Calu3 (cell line): Measurements from ENCODE around the gene METTL27. TPM values are rescaled to one million over a fixed set of nuclear protein-coding genes. Genes with fewer than 3 reads are reported as not detected.

Source experiments
- BruUV-seq: library from RNA; stranded (reverse); fragments of 400-500 nt; replicated peaks from 2 replicates; lab custom pipeline; 2021; lab: Mats Ljungman, UMichigan
- CTCF ChIA-PET: fragments of 300-600 bp; sonication (Branson Sonifier 250); formaldehyde crosslinking; loops from one replicate; lab custom pipeline; 2022; ENCODE audit warnings: antibody characterized with exemption; lab: Charles Lee
- DNase-seq: peaks from one replicate; pipeline ENCODE4 v3.0.0; 2022
- H3K27ac Mint-ChIP-seq: one replicate; pipeline ENCODE4 v1.8.0; 2022; ENCODE audit warnings: mixed read lengths; ENCODE audit not compliant: unreplicated experiment
- H3K27me3 Mint-ChIP-seq: one replicate; pipeline ENCODE4 v1.8.0; 2022; ENCODE audit warnings: mixed read lengths; ENCODE audit not compliant: unreplicated experiment
- H3K36me3 Mint-ChIP-seq: one replicate; pipeline ENCODE4 v1.8.0; 2022; ENCODE audit warnings: mild to moderate bottlenecking, moderate library complexity, mixed read lengths; ENCODE audit not compliant: insufficient read depth, unreplicated experiment
- H3K4me1 Mint-ChIP-seq: one replicate; pipeline ENCODE4 v1.8.0; 2022; ENCODE audit warnings: mild to moderate bottlenecking, low read depth, mixed read lengths; ENCODE audit not compliant: unreplicated experiment
- H3K4me3 Mint-ChIP-seq: one replicate; pipeline ENCODE4 v1.8.0; 2022; ENCODE audit warnings: mild to moderate bottlenecking, low read depth, moderate library complexity, mixed read lengths; ENCODE audit not compliant: unreplicated experiment
- H3K9me3 Mint-ChIP-seq: one replicate; pipeline ENCODE4 v1.8.0; 2022; ENCODE audit warnings: low read depth, mixed read lengths; ENCODE audit not compliant: unreplicated experiment
- intact Hi-C: fragments of 100-400 bp; cut with micrococcal nuclease; formaldehyde crosslinking; loops from one replicate; pipeline ENCODE4 v1.10.0; 2022; ENCODE audit not compliant: unreplicated experiment
- total RNA-seq: library from RNA; stranded (reverse); gene quantifications from 2 replicates; pipeline ENCODE4 v1.2.3, GENCODE V29; 2022
- TF ChIP-seq, protein P1 (sequence below): fragments of 200-600 bp; IDR thresholded peaks from one replicate; pipeline ENCODE4 v1.8.0; 2022; ENCODE audit warnings: antibody characterized with exemption; ENCODE audit not compliant: unreplicated experiment

Gene METTL27
- total RNA-seq, 1 experiment from 2014 or later: 14.3 TPM

DNA sequence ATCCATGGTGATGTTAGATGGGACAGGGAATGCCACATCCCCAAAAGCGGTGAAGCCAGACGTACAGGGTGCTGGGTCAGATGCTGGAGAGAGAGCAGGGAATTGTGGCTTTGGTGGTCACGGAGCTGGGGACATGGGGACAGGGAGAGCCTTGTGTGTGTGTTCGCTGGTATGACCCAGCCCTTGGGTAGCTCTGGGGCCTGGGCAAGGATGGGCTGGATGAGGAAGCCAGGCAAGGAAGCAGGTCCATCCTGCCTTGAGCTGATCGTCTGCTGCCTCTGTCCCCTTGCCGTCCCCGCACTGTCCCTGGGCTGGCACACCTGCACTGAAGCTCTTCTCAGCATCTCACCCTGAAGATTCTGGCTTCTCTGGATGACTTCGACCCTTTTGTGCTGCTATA, 26.9 kb downstream of the METTL27 start:
- Mint-ChIP-seq H3K27ac (no peak overlapping the region), H3K36me3 (peaks cover 4% of the 10 kb centered on the region), H3K27me3 (no peaks in the 10 kb centered on the region), H3K4me1 (no peaks in the 10 kb centered on the region), H3K4me3 (no peak overlapping the region), H3K9me3 (no peaks in the 10 kb centered on the region)
- DNase-seq: no peak
- CTCF ChIA-PET: interaction anchor here (0.9 kb wide), 1 partner anchor 183 kb away, joined by 5 read pairs; no protein-coding TSS in a partner anchor
- intact Hi-C loops: no loop called here
- TF ChIP-seq, protein P1, sequence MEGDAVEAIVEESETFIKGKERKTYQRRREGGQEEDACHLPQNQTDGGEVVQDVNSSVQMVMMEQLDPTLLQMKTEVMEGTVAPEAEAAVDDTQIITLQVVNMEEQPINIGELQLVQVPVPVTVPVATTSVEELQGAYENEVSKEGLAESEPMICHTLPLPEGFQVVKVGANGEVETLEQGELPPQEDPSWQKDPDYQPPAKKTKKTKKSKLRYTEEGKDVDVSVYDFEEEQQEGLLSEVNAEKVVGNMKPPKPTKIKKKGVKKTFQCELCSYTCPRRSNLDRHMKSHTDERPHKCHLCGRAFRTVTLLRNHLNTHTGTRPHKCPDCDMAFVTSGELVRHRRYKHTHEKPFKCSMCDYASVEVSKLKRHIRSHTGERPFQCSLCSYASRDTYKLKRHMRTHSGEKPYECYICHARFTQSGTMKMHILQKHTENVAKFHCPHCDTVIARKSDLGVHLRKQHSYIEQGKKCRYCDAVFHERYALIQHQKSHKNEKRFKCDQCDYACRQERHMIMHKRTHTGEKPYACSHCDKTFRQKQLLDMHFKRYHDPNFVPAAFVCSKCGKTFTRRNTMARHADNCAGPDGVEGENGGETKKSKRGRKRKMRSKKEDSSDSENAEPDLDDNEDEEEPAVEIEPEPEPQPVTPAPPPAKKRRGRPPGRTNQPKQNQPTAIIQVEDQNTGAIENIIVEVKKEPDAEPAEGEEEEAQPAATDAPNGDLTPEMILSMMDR: no peak
- BruUV-seq: no TSS peak

DNA sequence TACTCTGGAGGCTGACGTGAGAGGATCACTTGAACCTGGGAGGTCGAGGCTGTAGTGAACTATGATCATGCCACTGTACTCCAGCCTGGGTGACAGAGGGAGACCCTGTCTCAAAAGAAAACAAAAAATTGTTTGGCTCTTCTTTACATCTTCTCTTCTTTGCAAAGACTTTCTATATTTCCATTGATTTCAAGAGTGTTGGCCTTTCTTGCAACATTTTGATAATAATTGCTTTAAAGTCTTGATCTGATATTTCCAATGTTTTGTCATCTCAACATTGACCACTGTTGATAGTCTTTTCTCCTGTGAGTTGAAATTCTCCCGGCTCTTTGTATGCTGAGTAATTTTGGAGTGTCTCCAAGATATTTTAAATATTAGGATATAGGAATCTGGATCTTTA, 29.3 kb downstream of the METTL27 start:
- H3K36me3 Mint-ChIP-seq: peaks cover 10% of the 10 kb centered on the region
- CTCF ChIA-PET: no interaction called here
- H3K27ac Mint-ChIP-seq: no peak overlapping the region
- H3K27me3 Mint-ChIP-seq: no peaks in the 10 kb centered on the region
- DNase-seq: no peak
- H3K4me3 Mint-ChIP-seq: no peak overlapping the region
- H3K9me3 Mint-ChIP-seq: no peaks in the 10 kb centered on the region
- BruUV-seq: no TSS peak
- TF ChIP-seq, protein P1: no peak
- intact Hi-C loops: no loop called here
- H3K4me1 Mint-ChIP-seq: peaks cover 7% of the 10 kb centered on the region

DNA sequence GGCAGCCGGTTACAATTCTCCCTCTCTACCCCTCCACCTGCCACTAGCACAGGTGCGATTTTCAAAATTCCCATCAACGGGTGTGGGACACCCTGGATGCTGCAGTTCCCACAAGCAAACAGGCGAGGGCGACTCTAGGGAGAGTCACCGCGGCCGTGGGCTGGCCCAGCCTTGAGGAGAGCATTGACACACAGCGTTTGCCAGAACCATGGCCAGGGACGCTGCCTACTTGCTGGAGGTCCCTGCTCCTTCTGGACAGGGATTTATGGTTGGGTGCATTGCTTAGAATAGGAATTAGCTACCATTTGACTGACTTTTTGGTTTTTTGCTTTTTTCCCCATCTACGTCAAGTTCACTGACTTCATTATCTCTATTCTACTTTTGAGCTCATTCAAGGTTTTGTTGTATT, 30.6 kb downstream of the METTL27 start:
- peaks cover 10% of the 10 kb centered on the region for H3K36me3 Mint-ChIP-seq
- H3K27me3 Mint-ChIP-seq: no peaks in the 10 kb centered on the region
- intact Hi-C loops: no loop called here
- no peak overlapping the region for H3K27ac Mint-ChIP-seq
- H3K9me3 Mint-ChIP-seq: no peaks in the 10 kb centered on the region
- CTCF ChIA-PET: interaction anchor here (1.0 kb wide), 1 partner anchor 10 kb away, joined by 5 read pairs; no protein-coding TSS in a partner anchor
- peaks cover 7% of the 10 kb centered on the region for H3K4me1 Mint-ChIP-seq
- peak; percentile 65 for DNase-seq
- BruUV-seq: no TSS peak
- no peak overlapping the region for H3K4me3 Mint-ChIP-seq
- TF ChIP-seq, protein P1: peak; percentile 39

DNA sequence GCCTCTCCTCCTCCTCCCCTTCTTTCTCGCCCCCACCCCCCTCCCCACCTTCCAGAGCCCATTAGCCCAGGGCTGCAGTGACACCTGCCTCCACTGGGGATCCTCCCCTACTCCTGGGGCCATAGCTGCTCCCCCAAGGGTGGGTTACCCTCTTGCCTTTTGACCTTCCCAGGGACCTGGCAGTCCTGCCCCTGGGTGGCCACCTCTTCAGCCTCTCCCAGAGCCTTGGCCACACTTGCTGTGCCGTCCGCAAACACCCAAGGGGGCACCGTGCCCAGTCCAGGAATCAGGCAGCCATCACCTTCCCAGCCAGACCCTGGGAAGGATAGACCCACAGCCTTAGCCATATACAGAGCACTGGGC, 31.3 kb downstream of the METTL27 start:
- no peaks in the 10 kb centered on the region for H3K27me3 Mint-ChIP-seq
- intact Hi-C loops: no loop called here
- no TSS peak for BruUV-seq
- DNase-seq: no peak
- CTCF ChIA-PET: no interaction called here
- peaks cover 7% of the 10 kb centered on the region for H3K4me1 Mint-ChIP-seq
- TF ChIP-seq, protein P1: no peak
- H3K36me3 Mint-ChIP-seq: peaks cover 10% of the 10 kb centered on the region
- H3K4me3 Mint-ChIP-seq: no peak overlapping the region
- no peaks in the 10 kb centered on the region for H3K9me3 Mint-ChIP-seq
- no peak overlapping the region for H3K27ac Mint-ChIP-seq
